A549 (cell line): ENCODE data around the gene C14orf39.

Experiments
- POLR2A ChIP-seq: IDR thresholded peaks from 2 replicates; pipeline ENCODE4 v1.6.1; 2012; ENCODE audit warnings: mild to moderate bottlenecking, low read length
- TP53 ChIP-seq: fragments of 250-450 bp; sonication (Bioruptor Pico); IDR thresholded peaks from 2 replicates; pipeline ENCODE4 v1.5.0; 2021; ENCODE audit warnings: mild to moderate bottlenecking, moderate library complexity
- ZFP36 ChIP-seq: fragments of 450-650 bp; IDR thresholded peaks from 2 replicates; pipeline ENCODE4 v1.6.1; 2014; ENCODE audit warnings: borderline replicate concordance; ENCODE audit not compliant: partially characterized antibody
- TF ChIP-seq, protein P1 (sequence below): fragments of 450-650 bp; IDR thresholded peaks from 2 replicates; pipeline ENCODE4 v1.6.1; 2014; ENCODE audit warnings: antibody characterized with exemption

- no peak for TF ChIP-seq ZFP36
- TF ChIP-seq, protein P1, sequence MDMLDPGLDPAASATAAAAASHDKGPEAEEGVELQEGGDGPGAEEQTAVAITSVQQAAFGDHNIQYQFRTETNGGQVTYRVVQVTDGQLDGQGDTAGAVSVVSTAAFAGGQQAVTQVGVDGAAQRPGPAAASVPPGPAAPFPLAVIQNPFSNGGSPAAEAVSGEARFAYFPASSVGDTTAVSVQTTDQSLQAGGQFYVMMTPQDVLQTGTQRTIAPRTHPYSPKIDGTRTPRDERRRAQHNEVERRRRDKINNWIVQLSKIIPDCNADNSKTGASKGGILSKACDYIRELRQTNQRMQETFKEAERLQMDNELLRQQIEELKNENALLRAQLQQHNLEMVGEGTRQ = no peak
- TF ChIP-seq TP53 (CRISPR knock-in tag) = no peak
- no peak for TF ChIP-seq POLR2A
Measured at GRCh38 chr14:60512973-60513571, 27.2 kb upstream of the C14orf39 start.
